Motor neuron (in vitro differentiated cells): ENCODE data around the gene ALCAM. TPM values are rescaled to one million over a fixed set of nuclear protein-coding genes. Genes with fewer than 3 reads are reported as not detected.

Experiments
- ATAC-seq, 8 experiments: fragments of 200-7000 bp; cut with Tn5 transposase; replicated peaks in 6 of 8; 2 replicates each; pipeline ENCODE4 v1.8.0; 2021; ENCODE audit warnings: mild to moderate bottlenecking in 8 of 8, moderate library complexity in 8 of 8
- H3K27ac ChIP-seq, 2 donors: fragments of 250-450 bp; sonication (Bioruptor Pico); 2 replicates each; pipeline ENCODE4 v1.9.0; 2021; ENCODE audit warnings: antibody characterized with exemption in 2 of 2, mild to moderate bottlenecking in 2 of 2, moderate library complexity in 1 of 2
- H3K4me1 ChIP-seq, 2 donors: fragments of 250-450 bp; sonication (Bioruptor Pico); replicated peaks in 1 of 2; 2 replicates each; pipeline ENCODE4 v1.6.1; 2021; ENCODE audit warnings: antibody characterized with exemption in 2 of 2, mild to moderate bottlenecking in 2 of 2, moderate library complexity in 1 of 2
- H3K4me3 ChIP-seq, 5 donors: fragments of 250-450 bp; sonication (Bioruptor Pico); 2 replicates each; pipeline ENCODE4 v1.9.0; 2021; ENCODE audit warnings: antibody characterized with exemption in 5 of 5, mild to moderate bottlenecking in 5 of 5, moderate library complexity in 4 of 5
- WGBS, 10 experiments: fragments of 450-650 bp; shearing (Covaris generic); methylation state at CpG; one replicate each; pipeline ENCODE4 v1.0.0; 2022; 5-methylcytosine and 5-hydroxymethylcytosine counted together
- in situ Hi-C, 9 experiments: fragments of 400-800 bp; cut with MboI; loops; one replicate each; pipeline ENCODE4 v1.15.0; 2021; ENCODE audit warnings: low sequenced_read_pairs in 9 of 9, low pct_unique_long_range_greater_than_20kb in 2 of 9; ENCODE audit not compliant: unreplicated experiment in 9 of 9
- total RNA-seq, 8 experiments: library from RNA; unstranded; fragments of 300-600 nt; gene quantifications; 2 replicates each; pipeline versions ENCODE4 v1.2.3 to v1.2.4, GENCODE V29; 2022

The ALCAM gene
- total RNA-seq, 8 experiments from 2014 or later, result 5.4 to 136 (median 54.2) TPM

- WGBS, 10 experiments, result 82 to 100% (median 100%) methylated on average over 2 to 3 of the region's 3 CpGs; no CpG with 5 or more reads in 2 of the 10 experiments
- ATAC-seq, result no peak
Observed at GRCh38 chr3:105347625-105348302, 18.9 kb upstream of the ALCAM start.

GRCh38 chr3:105348307-105348706, 18.4 kb upstream of the ALCAM start:
- in situ Hi-C loops, result no loop called here
- H3K27ac ChIP-seq, result no peak overlapping the region
- WGBS, 10 experiments, result 73 to 100% (median 96%) methylated on average over 1 of the region's 1 CpG; no CpG with 5 or more reads in 2 of the 10 experiments
- H3K4me1 ChIP-seq, result no peaks in the 10 kb centered on the region
- ATAC-seq, result no peak
- no peak overlapping the region for H3K4me3 ChIP-seq

More at GRCh38 chr3:105347625-105348302, 18.9 kb upstream of the ALCAM start:
- Histone ChIP-seq H3K4me1 (no peaks in the 10 kb centered on the region), H3K27ac (no peak overlapping the region), H3K4me3 (no peak overlapping the region)
- in situ Hi-C loops, result no loop called here

- H3K4me3 ChIP-seq, result no peak overlapping the region
- ATAC-seq, result peak in 2 of 8 experiments; percentile 66 to 90
- in situ Hi-C loops, result loop anchor here in 5 of 9 experiments (25.0 kb wide), 2 partner anchors 738 to 763 kb away; no protein-coding TSS in a partner anchor
- H3K27ac ChIP-seq, result no peak overlapping the region
- no peaks in the 10 kb centered on the region for H3K4me1 ChIP-seq
- WGBS, 10 experiments, result 0 to 100% (median 67%) methylated on average over 1 to 2 of the region's 2 CpGs; no CpG with 5 or more reads in 1 of the 10 experiments
Observed at GRCh38 chr3:105349684-105350387, 16.9 kb upstream of the ALCAM start.

- Histone ChIP-seq H3K27ac (no peak overlapping the region), H3K4me1 (peaks cover 0 to 8% of the 10 kb centered on the region in 2 donors), H3K4me3 (no peak overlapping the region)
- in situ Hi-C loops, result loop anchor here in 5 of 9 experiments (25.0 kb wide), 2 partner anchors 740 to 765 kb away; no protein-coding TSS in a partner anchor
- ATAC-seq, result no peak
- 25 to 100% (median 78%) methylated on average over 1 to 2 of the region's 2 CpGs for WGBS, 10 experiments
Observed at GRCh38 chr3:105351821-105352220, 14.9 kb upstream of the ALCAM start.

GRCh38 chr3:105352976-105353375, 13.7 kb upstream of the ALCAM start:
- in situ Hi-C loops, result loop anchor here in 5 of 9 experiments (25.0 kb wide), 2 partner anchors 741 to 766 kb away; no protein-coding TSS in a partner anchor
- H3K27ac ChIP-seq, result no peak overlapping the region
- H3K4me3 ChIP-seq, result no peak overlapping the region
- peaks cover 0 to 8% of the 10 kb centered on the region in 2 donors for H3K4me1 ChIP-seq
- 70 to 100% (median 93%) methylated on average over 1 to 4 of the region's 4 CpGs; no CpG with 5 or more reads in 1 of the 10 experiments for WGBS, 10 experiments
- no peak for ATAC-seq

- in situ Hi-C loops, result loop anchor here in 5 of 9 experiments (25.0 kb wide), 2 partner anchors 741 to 766 kb away; no protein-coding TSS in a partner anchor
- H3K4me3 ChIP-seq, result peak overlapping the region in 1 of 5 donors; percentile 29
- H3K27ac ChIP-seq, result no peak overlapping the region
- ATAC-seq, result peak in 3 of 8 experiments; percentile 15 to 74 (median 37)
- peaks cover 0 to 8% of the 10 kb centered on the region in 2 donors for H3K4me1 ChIP-seq
- 72 to 100% (median 85%) methylated on average over 1 to 22 of the region's 37 CpGs; no CpG with 5 or more reads in 2 of the 10 experiments for WGBS, 10 experiments
Observed at GRCh38 chr3:105353485-105354161, 13.1 kb upstream of the ALCAM start.

GRCh38 chr3:105354429-105354828, 12.3 kb upstream of the ALCAM start:
- H3K4me1 ChIP-seq, result peaks cover 0 to 8% of the 10 kb centered on the region in 2 donors
- in situ Hi-C loops, result loop anchor here in 5 of 9 experiments (25.0 kb wide), 2 partner anchors 742 to 767 kb away; no protein-coding TSS in a partner anchor
- 51 to 100% (median 91%) methylated on average over 1 to 3 of the region's 3 CpGs; no CpG with 5 or more reads in 1 of the 10 experiments for WGBS, 10 experiments
- ATAC-seq, result no peak
- no peak overlapping the region for H3K27ac ChIP-seq
- H3K4me3 ChIP-seq, result peak overlapping the region in 1 of 5 donors; percentile 29

GRCh38 chr3:105355408-105356061, 11.2 kb upstream of the ALCAM start:
- ATAC-seq, result peak in 5 of 8 experiments; percentile 19 to 89 (median 71)
- 0 to 55% (median 33%) methylated on average over 1 to 2 of the region's 2 CpGs; no CpG with 5 or more reads in 1 of the 10 experiments for WGBS, 10 experiments
- Histone ChIP-seq H3K4me1 (peaks cover 0 to 8% of the 10 kb centered on the region in 2 donors), H3K4me3 (no peak overlapping the region), H3K27ac (no peak overlapping the region)
- in situ Hi-C loops, result loop anchor here in 5 of 9 experiments (25.0 kb wide), 2 partner anchors 743 to 768 kb away; no protein-coding TSS in a partner anchor

- in situ Hi-C loops, result loop anchor here in 5 of 9 experiments (25.0 kb wide), 2 partner anchors 744 to 769 kb away; no protein-coding TSS in a partner anchor
- ATAC-seq, result no peak
- H3K4me1 ChIP-seq, result peaks cover 0 to 8% of the 10 kb centered on the region in 2 donors
- no peak overlapping the region for H3K27ac ChIP-seq
- H3K4me3 ChIP-seq, result no peak overlapping the region
- 53 to 100% (median 92%) methylated on average over 1 to 2 of the region's 2 CpGs; no CpG with 5 or more reads in 4 of the 10 experiments for WGBS, 10 experiments
Observed at GRCh38 chr3:105356396-105356795, 10.3 kb upstream of the ALCAM start.

GRCh38 chr3:105356988-105357387, 9.7 kb upstream of the ALCAM start:
- peaks cover 0 to 8% of the 10 kb centered on the region in 2 donors for H3K4me1 ChIP-seq
- in situ Hi-C loops, result loop anchor here in 5 of 9 experiments (25.0 kb wide), 2 partner anchors 745 to 770 kb away; no protein-coding TSS in a partner anchor
- ATAC-seq, result no peak
- WGBS, 10 experiments, result 50 to 100% (median 100%) methylated on average over 1 of the region's 1 CpG; no CpG with 5 or more reads in 4 of the 10 experiments
- no peak overlapping the region for H3K27ac ChIP-seq
- no peak overlapping the region for H3K4me3 ChIP-seq

GRCh38 chr3:105359098-105359762, 7.5 kb upstream of the ALCAM start:
- 26 to 100% (median 75%) methylated on average over 1 to 5 of the region's 5 CpGs for WGBS, 10 experiments
- no peak overlapping the region for H3K4me3 ChIP-seq
- ATAC-seq, result peak in 2 of 8 experiments; percentile 90 to 94
- no peak overlapping the region for H3K27ac ChIP-seq
- peaks cover 0 to 8% of the 10 kb centered on the region in 2 donors for H3K4me1 ChIP-seq
- in situ Hi-C loops, result loop anchor here in 5 of 9 experiments (25.0 kb wide), 2 partner anchors 747 to 772 kb away; no protein-coding TSS in a partner anchor
